Ishikawa (cell line): ENCODE results near the gene ABCB4.

Experiments used
- CEBPB ChIP-seq: IDR thresholded peaks from 2 replicates; pipeline ENCODE4 v1.6.1; 2012
- CREB1 ChIP-seq: IDR thresholded peaks from 2 replicates; pipeline ENCODE4 v1.6.1; 2012; ENCODE audit warnings: low read depth
- EGR1 ChIP-seq: IDR thresholded peaks from 2 replicates; pipeline ENCODE4 v1.6.1; 2012
- EP300 ChIP-seq: IDR thresholded peaks from 2 replicates; pipeline ENCODE4 v1.6.1; 2012; ENCODE audit warnings: borderline replicate concordance
- FOXM1 ChIP-seq: IDR thresholded peaks from 2 replicates; pipeline ENCODE4 v1.6.1; 2012; ENCODE audit warnings: low read depth, borderline replicate concordance
- NFIC ChIP-seq: IDR thresholded peaks from 2 replicates; pipeline ENCODE4 v1.6.1; 2012
- RAD21 ChIP-seq: IDR thresholded peaks from 2 replicates; pipeline ENCODE4 v1.6.1; 2012; ENCODE audit warnings: low read depth
- TAF1 ChIP-seq: IDR thresholded peaks from 2 replicates; pipeline ENCODE4 v1.6.1; 2012; ENCODE audit warnings: low read depth, mild to moderate bottlenecking
- TCF12 ChIP-seq: IDR thresholded peaks from 2 replicates; pipeline ENCODE4 v1.6.1; 2012; ENCODE audit warnings: low read depth
- TEAD4 ChIP-seq: IDR thresholded peaks from 2 replicates; pipeline ENCODE4 v1.6.1; 2012
- YY1 ChIP-seq: IDR thresholded peaks from 2 replicates; pipeline ENCODE4 v1.6.1; 2012; ENCODE audit warnings: low read depth
- ZBTB7A ChIP-seq: IDR thresholded peaks from 2 replicates; pipeline ENCODE4 v1.6.1; 2012; ENCODE audit warnings: low read depth
- TF ChIP-seq, protein P1 (sequence below): IDR thresholded peaks from 2 replicates; pipeline ENCODE4 v1.6.1; 2012
- TF ChIP-seq, protein P2 (sequence below): IDR thresholded peaks from 2 replicates; pipeline ENCODE4 v1.6.1; 2012; ENCODE audit warnings: low read depth, mild to moderate bottlenecking
- TF ChIP-seq, protein P3 (sequence below): IDR thresholded peaks from 2 replicates; pipeline ENCODE4 v1.6.1; 2012

ABCB4 gene

DNA sequence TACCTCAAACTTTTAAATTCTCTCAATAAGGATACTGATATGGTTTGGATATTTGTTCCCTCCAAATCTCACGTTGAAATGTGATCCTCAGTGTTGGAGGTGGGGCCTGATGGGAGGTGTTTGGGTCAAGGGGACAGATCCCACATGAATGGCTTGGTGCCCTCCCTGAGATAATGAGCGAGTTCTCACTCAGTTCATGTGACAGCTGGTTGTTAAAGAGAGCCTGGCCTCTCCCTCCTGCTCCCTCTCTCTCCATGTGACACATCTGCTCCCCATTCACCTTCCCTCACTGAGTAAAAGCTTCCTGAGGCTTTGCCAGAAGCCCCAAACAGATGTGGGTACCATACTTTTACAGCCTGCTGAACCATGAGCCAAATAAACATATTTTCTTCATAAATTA lies 19.2 kb downstream of the ABCB4 start:
- TF ChIP-seq TCF12 (no peak), RAD21 (no peak), TAF1 (no peak), FOXM1 (no peak)
- TF ChIP-seq, protein P1, sequence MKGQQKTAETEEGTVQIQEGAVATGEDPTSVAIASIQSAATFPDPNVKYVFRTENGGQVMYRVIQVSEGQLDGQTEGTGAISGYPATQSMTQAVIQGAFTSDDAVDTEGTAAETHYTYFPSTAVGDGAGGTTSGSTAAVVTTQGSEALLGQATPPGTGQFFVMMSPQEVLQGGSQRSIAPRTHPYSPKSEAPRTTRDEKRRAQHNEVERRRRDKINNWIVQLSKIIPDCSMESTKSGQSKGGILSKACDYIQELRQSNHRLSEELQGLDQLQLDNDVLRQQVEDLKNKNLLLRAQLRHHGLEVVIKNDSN: no peak

DNA sequence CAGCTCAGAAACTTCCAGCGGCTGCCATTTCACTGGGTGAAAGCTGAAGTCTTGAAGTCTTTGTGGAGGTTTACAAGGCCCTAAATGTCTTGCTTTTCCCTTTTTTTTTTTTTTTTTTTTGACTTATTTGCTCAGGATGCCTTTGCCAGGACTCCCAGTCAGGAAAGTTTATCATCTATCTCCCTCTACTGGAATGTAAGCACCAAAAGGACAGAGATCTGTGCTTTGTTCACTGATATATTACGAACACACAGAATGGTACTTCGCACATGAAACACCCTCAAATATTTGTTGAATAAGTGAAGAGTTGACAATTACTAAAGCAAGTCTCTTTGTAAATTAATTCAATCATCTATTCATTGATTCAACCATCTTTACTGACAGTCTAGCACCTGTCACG lies 23.2 kb downstream of the ABCB4 start:
- peak; percentile 37 for TF ChIP-seq RAD21
- no peak for TF ChIP-seq NFIC

DNA sequence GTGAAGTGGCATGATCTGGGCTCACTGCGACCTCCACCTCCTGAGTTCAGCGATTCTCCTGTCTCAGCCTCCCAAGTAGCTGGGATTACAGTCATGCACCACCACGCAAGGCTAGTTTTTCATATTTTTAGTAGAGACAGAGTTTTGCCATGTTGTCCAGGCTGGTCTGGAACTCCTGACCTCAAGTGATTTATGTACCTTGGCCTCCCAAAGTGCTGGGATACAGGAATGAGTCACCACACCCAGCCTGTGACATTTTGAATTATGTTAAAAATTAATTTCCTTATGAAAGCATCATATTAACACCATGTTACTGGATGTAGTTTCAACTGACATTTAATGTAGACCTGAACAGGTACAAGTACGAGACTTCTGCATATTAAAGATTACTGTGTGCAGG lies 24.3 kb downstream of the ABCB4 start:
- TF ChIP-seq EGR1 (no peak), ZBTB7A (no peak), FOXM1 (no peak), TAF1 (no peak), YY1 (no peak), CEBPB (no peak), EP300 (no peak), TCF12 (no peak), CREB1 (no peak), TEAD4 (no peak), NFIC (no peak)
- TF ChIP-seq, protein P2, sequence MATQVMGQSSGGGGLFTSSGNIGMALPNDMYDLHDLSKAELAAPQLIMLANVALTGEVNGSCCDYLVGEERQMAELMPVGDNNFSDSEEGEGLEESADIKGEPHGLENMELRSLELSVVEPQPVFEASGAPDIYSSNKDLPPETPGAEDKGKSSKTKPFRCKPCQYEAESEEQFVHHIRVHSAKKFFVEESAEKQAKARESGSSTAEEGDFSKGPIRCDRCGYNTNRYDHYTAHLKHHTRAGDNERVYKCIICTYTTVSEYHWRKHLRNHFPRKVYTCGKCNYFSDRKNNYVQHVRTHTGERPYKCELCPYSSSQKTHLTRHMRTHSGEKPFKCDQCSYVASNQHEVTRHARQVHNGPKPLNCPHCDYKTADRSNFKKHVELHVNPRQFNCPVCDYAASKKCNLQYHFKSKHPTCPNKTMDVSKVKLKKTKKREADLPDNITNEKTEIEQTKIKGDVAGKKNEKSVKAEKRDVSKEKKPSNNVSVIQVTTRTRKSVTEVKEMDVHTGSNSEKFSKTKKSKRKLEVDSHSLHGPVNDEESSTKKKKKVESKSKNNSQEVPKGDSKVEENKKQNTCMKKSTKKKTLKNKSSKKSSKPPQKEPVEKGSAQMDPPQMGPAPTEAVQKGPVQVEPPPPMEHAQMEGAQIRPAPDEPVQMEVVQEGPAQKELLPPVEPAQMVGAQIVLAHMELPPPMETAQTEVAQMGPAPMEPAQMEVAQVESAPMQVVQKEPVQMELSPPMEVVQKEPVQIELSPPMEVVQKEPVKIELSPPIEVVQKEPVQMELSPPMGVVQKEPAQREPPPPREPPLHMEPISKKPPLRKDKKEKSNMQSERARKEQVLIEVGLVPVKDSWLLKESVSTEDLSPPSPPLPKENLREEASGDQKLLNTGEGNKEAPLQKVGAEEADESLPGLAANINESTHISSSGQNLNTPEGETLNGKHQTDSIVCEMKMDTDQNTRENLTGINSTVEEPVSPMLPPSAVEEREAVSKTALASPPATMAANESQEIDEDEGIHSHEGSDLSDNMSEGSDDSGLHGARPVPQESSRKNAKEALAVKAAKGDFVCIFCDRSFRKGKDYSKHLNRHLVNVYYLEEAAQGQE: no peak
- TF ChIP-seq, protein P1: no peak
- TF ChIP-seq, protein P3, sequence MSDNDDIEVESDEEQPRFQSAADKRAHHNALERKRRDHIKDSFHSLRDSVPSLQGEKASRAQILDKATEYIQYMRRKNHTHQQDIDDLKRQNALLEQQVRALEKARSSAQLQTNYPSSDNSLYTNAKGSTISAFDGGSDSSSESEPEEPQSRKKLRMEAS: no peak

DNA sequence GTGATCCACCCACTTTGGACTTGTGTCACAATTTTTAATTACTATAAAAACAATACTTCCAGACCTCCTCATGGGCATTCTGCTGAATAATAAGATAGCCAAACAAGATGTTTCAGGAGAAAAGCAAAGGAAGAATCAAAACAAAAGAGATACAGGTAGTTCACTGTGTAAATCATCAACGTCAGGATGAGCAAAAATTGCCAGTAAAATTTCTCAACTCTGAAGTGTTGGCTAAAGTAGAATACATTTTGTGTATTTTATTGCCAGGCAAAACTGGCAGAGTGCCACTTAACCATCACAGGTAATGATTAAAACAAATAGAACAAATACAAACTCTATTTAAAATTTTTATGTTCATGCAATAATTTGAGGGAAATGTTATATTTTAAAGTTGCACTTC lies 24.8 kb downstream of the ABCB4 start:
- TF ChIP-seq, protein P2: no peak
- TF ChIP-seq, protein P3: no peak

DNA sequence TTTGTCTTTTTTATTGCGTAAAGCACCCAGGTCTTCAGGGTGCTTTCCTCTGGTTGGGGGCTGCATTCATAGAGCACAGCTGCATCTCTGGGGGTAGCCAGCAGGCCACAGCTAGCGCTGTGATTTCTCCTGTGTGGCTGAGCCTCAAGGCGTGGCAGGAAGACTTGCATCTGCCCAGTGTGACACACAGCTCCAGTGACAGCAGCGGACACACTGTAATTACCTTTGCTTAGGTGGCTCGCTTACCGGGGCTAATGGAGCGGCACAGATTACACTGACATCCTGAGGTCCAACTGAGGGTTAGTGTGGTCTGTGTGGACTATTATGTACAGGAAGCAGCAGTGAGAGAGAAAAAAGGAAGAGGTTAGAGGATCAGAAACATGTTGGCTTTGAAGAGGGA lies 27.1 kb downstream of the ABCB4 start:
- TF ChIP-seq ZBTB7A: no peak
- no peak for TF ChIP-seq TCF12
- TF ChIP-seq EP300: no peak
- TF ChIP-seq FOXM1: no peak
- TF ChIP-seq, protein P1: no peak
- TF ChIP-seq RAD21: no peak
- no peak for TF ChIP-seq EGR1
- TF ChIP-seq CREB1: no peak
- no peak for TF ChIP-seq NFIC
- TF ChIP-seq, protein P2: no peak
- TF ChIP-seq, protein P3: no peak
- no peak for TF ChIP-seq YY1
- no peak for TF ChIP-seq CEBPB
- TF ChIP-seq TEAD4: no peak
- no peak for TF ChIP-seq TAF1
